Ovary (tissue), 3 donors: ENCODE results near the gene IFNA1.

Experiments used
- EP300 ChIP-seq: sonication (generic); formaldehyde crosslinking; IDR thresholded peaks from one replicate; pipeline ENCODE4 v1.6.1; 2017; ENCODE audit warnings: antibody characterized with exemption
- POLR2A ChIP-seq: fragments of 450-650 bp; IDR thresholded peaks from one replicate; pipeline ENCODE4 v1.6.1; 2017; ENCODE audit warnings: antibody characterized with exemption, mild to moderate bottlenecking, moderate library complexity
- TF ChIP-seq, protein P1 (sequence below), 3 donors: fragments of 450-650 bp in 2 of 3; fragments of 200-600 bp in 1 of 3; IDR thresholded peaks; one replicate each; pipeline versions ENCODE4 v1.5.1 to v1.8.0; 2016 to 2022; ENCODE audit warnings: antibody characterized with exemption in 3 of 3, mild to moderate bottlenecking in 1 of 3
- donor health status: DM: no; HTN: no; CAD: no.

DNA sequence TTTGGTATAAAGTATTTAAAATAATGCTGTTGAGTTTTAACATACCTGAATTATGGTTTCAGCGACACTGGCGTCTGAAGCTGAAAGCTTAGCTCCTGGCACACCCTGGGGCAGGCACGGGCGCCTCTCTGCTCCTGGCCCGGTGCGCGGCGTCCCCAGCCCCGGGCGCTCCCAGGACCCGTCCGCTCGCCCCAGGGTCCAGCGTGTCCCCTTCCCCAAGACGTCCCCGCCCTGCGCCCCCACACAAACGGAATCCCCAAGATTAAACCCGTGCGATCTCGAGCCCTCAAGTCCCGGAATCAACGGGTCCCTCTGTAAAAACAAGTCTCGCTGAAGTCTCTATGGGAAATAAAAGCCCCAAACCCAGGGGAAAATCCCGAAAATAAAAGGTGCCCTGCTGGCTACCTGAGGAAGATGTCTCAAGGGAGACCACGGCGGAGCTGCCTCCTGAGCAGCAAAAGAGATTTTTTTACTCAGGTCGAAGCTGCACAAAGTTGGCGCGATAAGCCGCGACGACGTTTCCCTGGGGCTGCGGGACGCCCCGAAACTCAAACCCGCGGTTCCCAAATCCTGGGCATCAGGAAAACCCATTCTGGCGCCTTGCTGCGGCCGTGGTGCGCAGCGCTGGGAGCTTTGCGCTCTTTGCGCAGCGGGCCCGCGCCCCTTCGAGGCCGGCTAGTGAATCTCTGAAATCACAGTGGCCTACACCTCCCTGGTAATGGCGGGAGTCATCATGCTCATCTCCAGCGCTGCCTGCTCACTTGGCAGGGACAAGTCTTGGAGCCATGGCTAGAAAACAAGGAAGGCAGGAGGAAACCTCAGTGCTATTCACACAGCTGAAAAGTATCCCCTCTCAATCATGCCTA lies 37.6 kb upstream of the IFNA1 start:
- TF ChIP-seq, protein P1, sequence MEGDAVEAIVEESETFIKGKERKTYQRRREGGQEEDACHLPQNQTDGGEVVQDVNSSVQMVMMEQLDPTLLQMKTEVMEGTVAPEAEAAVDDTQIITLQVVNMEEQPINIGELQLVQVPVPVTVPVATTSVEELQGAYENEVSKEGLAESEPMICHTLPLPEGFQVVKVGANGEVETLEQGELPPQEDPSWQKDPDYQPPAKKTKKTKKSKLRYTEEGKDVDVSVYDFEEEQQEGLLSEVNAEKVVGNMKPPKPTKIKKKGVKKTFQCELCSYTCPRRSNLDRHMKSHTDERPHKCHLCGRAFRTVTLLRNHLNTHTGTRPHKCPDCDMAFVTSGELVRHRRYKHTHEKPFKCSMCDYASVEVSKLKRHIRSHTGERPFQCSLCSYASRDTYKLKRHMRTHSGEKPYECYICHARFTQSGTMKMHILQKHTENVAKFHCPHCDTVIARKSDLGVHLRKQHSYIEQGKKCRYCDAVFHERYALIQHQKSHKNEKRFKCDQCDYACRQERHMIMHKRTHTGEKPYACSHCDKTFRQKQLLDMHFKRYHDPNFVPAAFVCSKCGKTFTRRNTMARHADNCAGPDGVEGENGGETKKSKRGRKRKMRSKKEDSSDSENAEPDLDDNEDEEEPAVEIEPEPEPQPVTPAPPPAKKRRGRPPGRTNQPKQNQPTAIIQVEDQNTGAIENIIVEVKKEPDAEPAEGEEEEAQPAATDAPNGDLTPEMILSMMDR (IDR thresholded peaks at IDR 0.05): no peak
- TF ChIP-seq POLR2A: no peak
- no peak for TF ChIP-seq EP300
